ENCODE data around the gene GPR171.

The GPR171 gene

DNA sequence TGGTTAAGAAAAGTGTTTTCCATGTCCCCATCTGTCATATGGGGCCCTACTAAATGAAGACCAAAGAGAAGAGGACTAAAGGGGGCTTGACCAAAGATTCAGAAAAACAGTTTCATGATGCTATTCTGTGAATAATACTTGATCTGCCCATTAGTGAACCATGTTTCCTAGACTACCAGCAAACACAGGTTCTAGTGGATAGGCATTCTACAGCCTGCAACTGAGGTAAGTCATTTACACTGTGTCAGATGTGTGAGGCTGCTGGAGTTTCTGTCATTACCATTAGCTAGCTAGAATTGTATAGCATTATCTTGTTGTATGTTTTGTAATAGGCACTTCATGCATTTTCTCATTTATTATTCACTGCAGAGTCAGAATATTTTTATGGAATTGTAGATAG, 6.6 kb downstream of the GPR171 start:
- TF ChIP-seq, protein P1, sequence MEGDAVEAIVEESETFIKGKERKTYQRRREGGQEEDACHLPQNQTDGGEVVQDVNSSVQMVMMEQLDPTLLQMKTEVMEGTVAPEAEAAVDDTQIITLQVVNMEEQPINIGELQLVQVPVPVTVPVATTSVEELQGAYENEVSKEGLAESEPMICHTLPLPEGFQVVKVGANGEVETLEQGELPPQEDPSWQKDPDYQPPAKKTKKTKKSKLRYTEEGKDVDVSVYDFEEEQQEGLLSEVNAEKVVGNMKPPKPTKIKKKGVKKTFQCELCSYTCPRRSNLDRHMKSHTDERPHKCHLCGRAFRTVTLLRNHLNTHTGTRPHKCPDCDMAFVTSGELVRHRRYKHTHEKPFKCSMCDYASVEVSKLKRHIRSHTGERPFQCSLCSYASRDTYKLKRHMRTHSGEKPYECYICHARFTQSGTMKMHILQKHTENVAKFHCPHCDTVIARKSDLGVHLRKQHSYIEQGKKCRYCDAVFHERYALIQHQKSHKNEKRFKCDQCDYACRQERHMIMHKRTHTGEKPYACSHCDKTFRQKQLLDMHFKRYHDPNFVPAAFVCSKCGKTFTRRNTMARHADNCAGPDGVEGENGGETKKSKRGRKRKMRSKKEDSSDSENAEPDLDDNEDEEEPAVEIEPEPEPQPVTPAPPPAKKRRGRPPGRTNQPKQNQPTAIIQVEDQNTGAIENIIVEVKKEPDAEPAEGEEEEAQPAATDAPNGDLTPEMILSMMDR (conservative IDR thresholded peaks at IDR 0.05; ENCODE audit: low read length) = no peak
- no peak overlapping the region for H3K4me3 ChIP-seq (ENCODE audit: low read length)
- DNase-seq (ENCODE audit: low read depth) = no peak

GRCh38 chr3:151195826-151196225, 7.2 kb downstream of the GPR171 start:
- TF ChIP-seq, protein P1 (conservative IDR thresholded peaks at IDR 0.05; ENCODE audit: low read length) = no peak
- H3K4me3 ChIP-seq (ENCODE audit: low read length) = no peak overlapping the region
- DNase-seq (ENCODE audit: low read depth) = no peak

GRCh38 chr3:151192545-151192944, 10.5 kb downstream of the GPR171 start:
- TF ChIP-seq, protein P1 (conservative IDR thresholded peaks at IDR 0.05; ENCODE audit: low read length) = no peak
- no peak overlapping the region for H3K4me3 ChIP-seq (ENCODE audit: low read length)
- DNase-seq (ENCODE audit: low read depth) = no peak

- no peak for DNase-seq (ENCODE audit: low read depth)
- no peak overlapping the region for H3K4me3 ChIP-seq (ENCODE audit: low read length)
- TF ChIP-seq, protein P1 (conservative IDR thresholded peaks at IDR 0.05; ENCODE audit: low read length) = no peak
Observed at GRCh38 chr3:151191095-151191494, 11.9 kb downstream of the GPR171 start.

DNA sequence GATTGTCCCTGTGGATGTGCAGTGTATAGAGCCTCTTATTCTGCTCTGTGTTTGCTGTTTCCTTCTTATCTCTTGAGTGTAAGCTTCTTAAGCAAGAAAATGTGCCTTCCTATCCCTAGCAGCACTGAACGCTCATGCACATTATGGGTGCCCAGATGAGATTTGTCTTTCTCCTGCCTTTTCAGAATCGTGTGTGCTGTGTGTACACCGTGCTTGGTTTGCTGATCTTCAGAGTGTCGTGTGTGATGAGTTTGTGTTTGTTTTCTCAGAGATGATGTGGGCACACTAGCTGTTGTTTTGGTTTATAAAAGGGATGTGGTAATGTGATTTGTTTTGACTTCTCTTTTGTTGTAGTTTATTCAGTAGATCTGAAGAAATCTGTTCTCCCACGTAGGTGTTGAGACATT, 19.7 kb downstream of the GPR171 start:
- H3K4me3 ChIP-seq (ENCODE audit: low read length) = no peak overlapping the region
- DNase-seq (ENCODE audit: low read depth) = no peak
- TF ChIP-seq, protein P1 (conservative IDR thresholded peaks at IDR 0.05; ENCODE audit: low read length) = no peak

GRCh38 chr3:151182349-151183079, 20.5 kb downstream of the GPR171 start:
- TF ChIP-seq, protein P1 (conservative IDR thresholded peaks at IDR 0.05; ENCODE audit: low read length) = no peak
- DNase-seq (ENCODE audit: low read depth) = no peak
- H3K4me3 ChIP-seq (ENCODE audit: low read length) = no peak overlapping the region

GRCh38 chr3:151178208-151178845, 24.7 kb downstream of the GPR171 start:
- no peak overlapping the region for H3K4me3 ChIP-seq (ENCODE audit: low read length)
- DNase-seq (ENCODE audit: low read depth) = no peak
- TF ChIP-seq, protein P1 (conservative IDR thresholded peaks at IDR 0.05; ENCODE audit: low read length) = no peak

All from AG10803 (cell line).